C4-2B (cell line): ENCODE data around the gene EFCAB6.
A peak's percentile ranks its signal among the peaks of the same experiment; 100 is the strongest.

Experiments
- H3K27ac ChIP-seq: fragments of 450-650 bp; 2 replicates; pipeline ENCODE4 v1.5.1; 2017
- CTCF ChIP-seq: fragments of 450-650 bp; conservative IDR thresholded peaks from 2 replicates; pipeline ENCODE4 v1.5.1; 2017; ENCODE audit warnings: mild to moderate bottlenecking
- ZFX ChIP-seq: fragments of 450-650 bp; IDR thresholded peaks from 2 replicates; pipeline ENCODE4 v1.6.1; 2017

The EFCAB6 gene

GRCh38 chr22:43827926-43828724, 16.0 kb upstream of the EFCAB6 start:
- no peak overlapping the region for H3K27ac ChIP-seq
- TF ChIP-seq CTCF: no peak
- no peak for TF ChIP-seq ZFX

- no peak for TF ChIP-seq ZFX
- TF ChIP-seq CTCF: no peak
- no peak overlapping the region for H3K27ac ChIP-seq
These were observed 15.1 kb upstream of the EFCAB6 start for GRCh38 chr22:43827003-43827735.

GRCh38 chr22:43826142-43827002, 14.3 kb upstream of the EFCAB6 start:
- TF ChIP-seq CTCF: peak; percentile 78
- TF ChIP-seq ZFX: no peak
- no peak overlapping the region for H3K27ac ChIP-seq

GRCh38 chr22:43825651-43826050, 13.5 kb upstream of the EFCAB6 start:
- no peak overlapping the region for H3K27ac ChIP-seq
- TF ChIP-seq CTCF (no peak), ZFX (no peak)

- no peak overlapping the region for H3K27ac ChIP-seq
- TF ChIP-seq ZFX: no peak
- TF ChIP-seq CTCF: no peak
These were observed 12.8 kb upstream of the EFCAB6 start for GRCh38 chr22:43824724-43825420.

GRCh38 chr22:43823911-43824665, 12.0 kb upstream of the EFCAB6 start:
- TF ChIP-seq CTCF (no peak), ZFX (no peak)
- H3K27ac ChIP-seq: no peak overlapping the region
